Ishikawa (cell line): ENCODE results near the gene KCNK1.

ENCODE experiments used
- MAX ChIP-seq: IDR thresholded peaks from 2 replicates; pipeline ENCODE4 v1.6.1; 2012
- YY1 ChIP-seq: IDR thresholded peaks from 2 replicates; pipeline ENCODE4 v1.6.1; 2012; ENCODE audit warnings: low read depth

DNA sequence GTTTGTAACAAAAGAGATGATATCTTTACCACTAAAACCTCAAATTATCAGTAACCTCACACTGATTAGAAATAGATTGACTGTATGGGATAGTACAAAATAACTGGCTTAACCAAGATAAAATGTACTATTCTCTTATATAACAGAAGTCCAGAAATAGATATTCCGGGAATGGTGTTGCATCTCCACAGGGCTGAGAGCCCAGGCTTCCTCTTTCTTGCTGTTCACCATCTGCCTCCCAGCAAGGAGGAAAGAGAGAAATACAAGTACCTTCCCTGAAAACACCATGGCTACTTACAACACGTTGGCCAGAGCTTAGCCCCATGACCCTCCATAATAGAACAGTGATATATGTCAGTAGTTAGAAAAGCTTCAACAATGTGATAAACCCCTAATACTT lies 47.0 kb upstream of the KCNK1 start:
- TF ChIP-seq MAX (no peak), YY1 (no peak)
